GM18520 (cell line): ENCODE data around the gene ADCY3.
"Not testable (repeated sequence)": the region's sequence is repeated elsewhere in the genome, so short reads cannot be mapped to it uniquely, and the experiment has no call there.

ENCODE experiments used
- ATAC-seq: cut with Tn5 transposase; IDR thresholded peaks from one replicate; pipeline ENCODE4 v1.9.1; 2021; ENCODE audit not compliant: unreplicated experiment

Gene ADCY3

DNA sequence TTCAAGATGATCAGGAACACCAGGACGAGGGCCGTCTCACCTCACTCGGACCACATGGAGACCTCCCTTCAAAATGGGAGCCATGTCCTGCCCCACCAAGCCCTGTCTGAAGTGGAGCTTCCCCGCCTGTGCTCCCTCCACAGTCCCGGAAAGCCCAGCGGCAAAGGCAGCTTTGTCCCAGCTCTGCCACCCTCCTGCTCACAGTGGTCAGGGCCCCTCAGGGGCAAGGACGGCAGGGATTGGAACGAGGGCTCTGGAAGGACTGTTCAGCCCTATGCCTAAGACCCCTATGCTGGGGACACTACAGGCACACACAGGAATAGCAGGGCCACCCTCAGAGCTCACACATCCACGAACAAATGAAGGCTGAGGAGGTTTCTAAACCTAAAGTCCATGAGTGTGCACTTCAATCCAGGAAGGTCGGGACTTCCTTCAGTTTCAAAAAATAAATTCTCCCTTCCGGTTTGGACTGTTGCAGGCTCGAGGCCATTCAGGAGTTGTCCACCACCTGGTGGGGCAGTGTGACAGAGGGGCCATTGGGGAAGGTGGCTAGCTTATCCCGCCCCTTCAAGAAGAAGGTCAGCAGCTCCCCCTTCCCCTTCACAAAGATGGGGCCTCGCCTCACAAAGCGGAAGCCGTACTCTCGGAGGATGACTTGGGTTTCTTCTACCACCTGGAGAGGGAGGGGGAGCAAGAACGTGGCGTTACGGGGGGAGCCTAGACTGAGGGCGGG lies 100.4 kb downstream of the ADCY3 start:
- no peak for ATAC-seq

DNA sequence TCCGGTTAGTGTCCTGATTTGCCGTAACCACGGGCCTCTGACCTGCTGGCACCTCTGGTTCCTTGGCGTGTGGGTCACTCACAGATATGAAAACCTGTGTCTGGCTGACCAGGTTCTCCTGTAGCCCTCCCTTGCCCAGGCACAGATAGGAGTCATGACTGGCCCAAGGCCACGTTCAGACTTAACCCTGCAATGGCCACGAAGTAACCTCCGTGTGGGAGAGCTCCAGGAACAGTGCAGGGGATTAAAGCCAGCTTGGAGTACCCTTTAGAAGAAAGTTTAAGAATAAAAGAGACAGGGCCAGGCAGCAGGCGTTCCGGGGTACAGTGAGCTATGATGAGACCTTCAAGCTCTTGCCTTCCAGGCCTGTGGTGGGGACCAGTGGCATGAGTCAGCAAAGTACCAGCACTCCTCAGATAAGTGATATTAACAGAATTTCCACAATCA lies 101.3 kb downstream of the ADCY3 start:
- ATAC-seq = no peak

DNA sequence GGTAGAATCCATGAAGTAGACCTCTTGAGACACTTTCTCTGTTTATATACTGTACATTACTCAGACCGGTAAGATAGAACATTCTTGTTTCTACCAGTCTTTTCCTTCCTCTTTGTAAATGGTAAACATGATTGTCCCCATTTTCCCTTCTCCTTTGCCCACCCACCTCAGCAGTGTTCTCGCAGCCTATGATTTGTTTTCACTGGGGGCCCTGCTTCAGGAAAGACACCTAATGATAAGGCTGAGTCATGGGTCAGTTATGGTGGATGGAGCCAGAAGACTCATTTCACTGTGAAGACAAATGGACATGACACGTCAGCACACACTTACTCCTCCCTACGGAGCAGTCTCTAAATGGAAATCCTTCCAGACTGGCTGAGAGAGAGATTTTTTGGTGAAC lies 103.2 kb downstream of the ADCY3 start:
- no peak for ATAC-seq

DNA sequence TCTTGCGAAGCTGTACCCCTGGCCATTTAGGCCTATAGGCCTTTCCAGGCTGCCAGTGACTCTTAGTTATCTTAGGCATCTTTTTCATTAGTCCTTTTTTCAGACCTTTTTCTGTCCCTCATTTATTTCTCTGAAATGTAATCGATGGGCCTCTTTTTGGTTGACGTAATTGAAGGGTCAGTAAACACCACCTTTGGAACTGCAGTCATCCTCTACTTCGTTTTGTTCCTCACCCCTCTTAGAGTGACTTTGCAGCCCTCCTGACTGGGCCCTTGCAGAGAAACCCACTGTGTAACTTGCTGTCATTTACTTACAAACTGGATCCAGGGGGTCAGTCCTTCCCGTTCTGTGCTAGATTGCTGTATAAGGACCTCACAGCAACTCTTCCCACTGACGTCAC lies 103.6 kb downstream of the ADCY3 start:
- ATAC-seq = no peak

DNA sequence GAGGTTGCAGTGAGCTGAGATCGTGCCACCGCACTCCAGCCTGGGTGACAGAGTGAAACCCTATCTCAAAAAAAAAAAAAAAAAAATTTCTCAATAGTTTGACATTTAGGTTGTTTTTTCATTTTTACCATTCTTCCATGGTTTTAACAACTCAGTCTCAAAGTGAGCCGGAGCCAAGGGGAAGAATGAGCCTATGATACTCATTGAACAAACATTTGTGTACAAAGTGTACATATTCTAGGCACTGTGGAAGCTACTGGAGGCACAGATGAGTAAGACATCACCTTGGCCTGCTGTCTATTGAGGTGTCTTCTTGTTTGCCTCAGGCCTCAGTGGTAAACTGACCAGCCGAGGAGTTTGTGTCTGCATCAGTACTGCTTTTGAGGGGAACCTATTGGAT lies 104.9 kb downstream of the ADCY3 start:
- no peak for ATAC-seq

DNA sequence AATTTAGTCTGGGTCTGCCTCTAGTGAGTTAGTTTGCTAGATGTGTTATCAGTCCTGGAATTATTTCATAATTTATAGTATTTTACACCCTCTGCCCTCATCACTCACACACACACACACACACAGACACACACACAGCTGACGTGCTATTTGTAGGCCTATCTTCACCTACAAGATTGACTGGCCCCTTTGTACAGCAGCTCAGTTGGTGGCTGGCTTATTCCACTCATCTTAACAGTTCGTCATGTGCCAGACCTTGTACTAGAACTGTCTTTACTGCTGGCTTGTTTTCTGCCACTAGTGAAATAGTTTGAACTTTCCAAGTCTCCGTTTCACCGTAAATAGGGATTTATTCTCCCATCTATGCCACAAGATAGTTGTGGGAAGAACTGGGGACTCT lies 105.5 kb downstream of the ADCY3 start:
- ATAC-seq = no peak

DNA sequence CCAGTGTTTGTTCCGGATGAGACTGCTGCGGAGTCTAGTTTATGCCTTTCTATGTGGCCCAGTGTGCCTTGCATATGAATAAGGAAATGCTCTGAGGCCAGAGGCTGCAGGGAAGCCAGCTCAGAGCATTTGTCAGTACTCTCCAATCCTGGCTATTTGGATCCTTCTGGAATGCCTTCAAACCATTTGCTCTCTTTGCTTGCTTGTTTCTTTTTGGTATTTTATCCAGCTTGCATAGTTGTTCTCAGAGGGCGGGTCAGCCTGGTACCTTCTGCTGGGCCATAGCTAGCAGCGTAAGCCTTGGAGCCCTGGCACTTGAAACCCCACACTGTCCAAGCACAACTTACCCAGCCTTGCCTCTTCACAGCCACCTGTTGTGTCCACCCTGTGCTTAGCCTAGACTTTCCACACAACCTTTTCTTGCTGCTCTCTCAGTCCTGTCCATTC lies 106.3 kb downstream of the ADCY3 start:
- no peak for ATAC-seq

DNA sequence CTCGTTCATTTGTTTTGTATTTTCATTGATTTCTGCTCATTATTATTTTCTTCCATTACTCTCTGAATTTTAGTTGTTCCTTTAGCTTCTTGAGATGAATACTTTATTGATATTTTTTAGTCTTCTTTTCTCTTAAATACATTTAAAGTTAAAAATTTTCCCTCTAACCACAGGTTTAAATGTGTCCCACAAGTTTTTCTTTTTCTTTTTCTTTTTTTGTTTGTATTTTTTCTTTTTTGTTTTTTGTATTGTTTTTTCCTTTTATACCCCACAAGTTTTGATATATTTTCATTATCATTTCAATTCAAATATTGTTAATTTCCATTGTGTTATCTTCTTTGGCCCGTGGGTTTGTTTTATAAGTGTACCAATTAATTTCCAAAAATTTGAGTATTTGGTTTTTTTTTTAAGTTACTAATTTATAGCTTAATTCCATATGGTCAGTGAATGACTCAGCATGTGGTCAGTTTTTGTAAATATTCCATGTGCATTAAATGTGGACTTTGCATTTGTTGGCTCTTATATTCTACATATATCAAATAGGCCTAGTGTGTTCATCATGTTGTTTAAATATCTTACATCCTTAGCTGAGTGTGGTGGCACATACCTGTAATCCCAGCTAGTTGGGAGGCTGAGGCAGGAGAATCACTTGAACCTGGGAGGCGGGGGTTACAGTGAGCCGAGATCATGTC lies 110.6 kb downstream of the ADCY3 start:
- ATAC-seq = no peak

DNA sequence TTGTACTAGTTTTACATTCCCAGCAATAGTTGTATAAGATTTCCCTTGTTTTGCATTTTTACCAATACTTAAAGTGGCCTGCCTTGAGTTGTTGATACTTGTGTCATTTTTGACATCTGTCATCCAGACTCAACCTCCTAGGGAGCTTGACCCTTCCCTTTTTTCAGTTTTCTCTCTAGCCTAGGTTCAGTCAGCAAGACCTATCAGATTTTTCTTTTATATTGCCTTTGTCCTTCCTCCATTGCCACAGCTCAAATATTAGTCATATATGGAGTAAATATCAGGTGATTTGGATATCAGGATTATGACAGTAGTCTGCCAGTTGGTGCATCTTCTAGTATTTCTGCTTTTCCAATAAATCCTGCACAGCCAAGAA lies 113.4 kb downstream of the ADCY3 start:
- ATAC-seq = no peak

DNA sequence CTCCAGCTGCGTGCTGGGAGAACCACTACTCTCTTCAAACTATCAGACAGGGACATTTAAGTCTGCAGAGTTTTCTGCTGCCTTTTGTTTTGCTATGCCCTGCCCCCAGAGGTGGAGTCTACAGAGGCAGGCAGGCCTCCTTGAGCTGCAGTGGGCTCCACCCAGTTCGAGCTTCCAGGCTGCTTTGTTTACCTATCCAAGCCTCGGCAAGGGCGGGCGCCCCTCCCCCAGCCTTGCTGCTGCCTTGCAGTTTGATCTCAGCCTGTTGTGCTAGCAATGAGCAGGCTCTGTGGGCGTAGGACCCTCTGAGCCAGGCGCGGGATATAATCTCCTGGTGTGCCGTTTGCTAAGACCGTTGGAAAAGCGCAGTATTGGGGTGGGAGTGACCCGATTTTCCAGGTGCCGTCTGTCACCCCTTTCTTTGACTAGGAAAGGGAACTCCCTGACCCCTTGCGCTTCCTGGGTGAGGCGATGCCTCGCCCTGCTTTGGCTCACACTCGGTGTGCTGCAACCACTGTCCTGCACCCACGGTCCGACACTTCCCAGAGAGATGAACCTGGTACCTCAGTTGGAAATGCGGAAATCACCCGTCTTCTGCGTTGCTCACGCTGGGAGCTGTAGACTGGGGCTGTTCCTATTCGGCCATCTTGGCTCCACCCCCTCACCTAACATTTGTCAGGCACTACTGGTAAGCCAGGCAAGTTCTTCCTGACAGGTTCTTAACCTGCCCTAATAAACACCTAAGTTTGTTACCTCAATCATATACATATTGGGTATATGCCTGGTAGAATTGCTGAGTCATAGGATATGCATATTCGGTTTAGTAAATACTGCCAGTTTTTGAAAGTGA lies 114.0 kb downstream of the ADCY3 start:
- ATAC-seq = not testable (repeated sequence)

DNA sequence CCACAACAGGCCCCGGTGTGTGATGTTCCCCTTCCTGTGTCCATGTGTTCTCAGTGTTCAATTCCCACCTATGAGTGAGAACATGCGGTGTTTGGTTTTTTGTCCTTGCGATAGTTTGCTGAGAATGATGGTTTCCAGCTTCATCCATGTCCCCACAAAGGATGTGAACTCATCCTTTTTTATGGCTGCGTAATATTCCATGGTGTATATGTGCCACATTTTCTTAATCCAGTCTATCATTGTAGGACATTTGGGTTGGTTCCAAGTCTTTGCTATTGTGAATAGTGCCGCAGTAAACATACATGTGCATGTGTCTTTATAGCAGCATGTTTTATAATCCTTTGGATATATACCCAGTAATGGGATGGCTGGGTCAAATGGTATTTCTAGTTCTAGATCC lies 119.5 kb downstream of the ADCY3 start:
- ATAC-seq = not testable (repeated sequence)

DNA sequence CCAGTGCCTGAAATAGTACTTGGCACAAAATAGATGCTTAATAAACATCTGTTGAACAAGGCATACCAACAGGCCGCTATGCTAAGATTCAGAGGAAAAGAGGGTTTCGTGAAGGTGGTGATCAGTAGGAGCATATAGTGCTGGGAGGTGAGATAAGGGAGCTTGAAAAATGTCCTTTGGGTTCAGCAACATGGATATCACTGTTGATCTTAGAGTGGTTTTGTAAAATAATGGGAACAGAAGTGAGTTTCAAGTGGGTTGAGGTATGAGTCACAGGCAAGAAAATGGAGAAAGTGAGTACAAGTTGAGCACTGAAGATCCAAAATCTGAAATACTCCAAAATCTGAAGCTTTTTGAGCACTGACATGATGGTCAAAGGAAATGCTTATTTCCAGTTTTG lies 122.4 kb downstream of the ADCY3 start:
- no peak for ATAC-seq

DNA sequence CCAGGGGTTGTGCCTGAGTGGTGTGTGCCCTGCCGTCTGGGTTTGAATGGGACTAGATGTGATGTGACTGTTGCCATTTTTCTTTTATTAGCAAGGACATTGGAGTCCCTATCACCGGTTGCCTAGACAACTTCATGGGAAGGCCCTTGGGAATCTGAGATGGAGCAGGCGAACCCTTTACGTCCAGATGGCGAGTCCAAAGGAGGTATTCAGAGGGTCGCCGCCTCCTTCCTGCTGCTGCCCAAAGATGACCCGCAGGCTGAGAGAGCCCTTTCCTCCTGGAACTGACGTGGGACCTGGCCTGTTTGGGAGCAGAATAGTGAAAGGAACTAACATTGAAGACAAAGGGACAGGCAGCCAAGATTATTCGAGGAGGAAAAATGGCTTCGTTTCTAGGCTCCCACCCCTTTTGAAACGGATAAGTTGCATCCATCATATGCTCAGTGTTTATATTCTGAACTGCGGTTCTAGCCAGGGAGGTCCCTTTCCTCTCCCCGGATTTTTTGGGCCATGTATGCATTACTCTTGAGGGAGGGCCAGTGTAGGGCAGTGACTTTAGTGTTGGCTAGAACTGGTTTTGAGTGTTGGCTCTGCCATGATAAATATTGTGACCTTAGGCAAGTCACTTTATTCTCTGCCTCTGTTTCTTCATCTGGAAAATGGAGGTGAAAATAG lies 126.1 kb downstream of the ADCY3 start:
- ATAC-seq = no peak

DNA sequence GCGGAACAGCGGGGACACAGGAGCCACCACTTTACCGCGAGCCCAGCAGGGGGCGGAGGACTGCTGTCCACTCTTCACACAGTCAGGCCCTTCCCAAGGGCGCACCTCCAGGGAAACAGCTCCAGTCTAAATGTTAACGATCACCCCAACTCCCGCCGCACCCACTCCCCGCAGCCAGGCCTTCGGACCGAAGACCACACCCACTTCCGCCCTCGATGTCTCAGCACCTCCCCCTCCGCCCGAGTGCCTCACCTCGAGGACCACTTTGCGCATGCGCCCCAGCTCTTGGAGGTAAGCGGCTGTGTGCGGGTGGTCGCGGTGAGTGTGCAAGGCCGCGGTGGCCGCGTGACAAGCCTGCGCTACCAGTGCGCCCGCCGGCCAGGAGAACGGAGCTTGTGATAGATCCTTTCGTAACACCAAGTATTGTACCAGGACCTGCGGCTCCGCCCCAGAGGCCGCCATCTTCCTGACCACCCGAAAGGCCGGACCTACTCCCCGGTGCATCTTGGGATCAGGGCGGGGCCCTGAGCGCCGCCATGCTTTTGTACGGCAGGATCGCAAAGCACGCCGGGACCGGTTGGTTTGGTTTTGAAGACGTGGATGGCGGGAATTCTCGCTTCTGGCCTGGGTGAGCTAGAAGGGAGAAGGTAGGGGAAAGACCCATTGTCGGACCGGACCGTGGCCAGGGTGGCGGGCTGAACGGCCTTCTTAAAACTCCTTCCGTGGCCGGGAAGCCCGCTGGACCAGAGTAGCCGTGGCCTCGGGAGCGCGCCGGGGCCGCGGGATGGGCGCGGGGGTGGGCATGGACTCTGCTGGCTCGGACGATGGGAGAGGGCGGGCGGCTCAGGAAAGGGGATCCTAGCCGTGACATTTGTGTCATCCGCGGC lies 126.9 kb downstream of the ADCY3 start, which contains the start of the genes CENPO and PTRHD1:
Gene CENPO (plus strand): TSS at position 552 of the 887 bp plus-strand sequence. CDS start 495 bp downstream, outside the sequence.
Gene PTRHD1 (minus strand): TSS at position 518 of the 887 bp plus-strand sequence. CDS start 14 bp downstream, at position 504.
- peak; percentile 90 for ATAC-seq

DNA sequence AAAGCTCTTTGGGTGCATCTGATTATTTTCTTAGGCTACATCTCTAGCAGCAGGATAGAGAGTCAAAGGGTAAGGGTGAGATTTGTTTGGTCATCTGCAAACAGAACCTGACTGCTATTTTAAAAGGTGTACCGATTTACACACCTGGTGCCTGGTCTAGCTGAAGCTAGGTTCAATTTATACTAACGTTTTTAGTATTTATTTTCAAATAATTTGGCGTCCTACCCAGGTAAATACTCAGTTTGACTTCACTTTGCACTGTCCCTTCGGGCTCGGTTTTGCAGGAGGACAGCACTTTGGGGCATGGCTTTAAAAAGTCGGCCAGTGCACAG lies 127.5 kb downstream of the ADCY3 start:
- no peak for ATAC-seq

DNA sequence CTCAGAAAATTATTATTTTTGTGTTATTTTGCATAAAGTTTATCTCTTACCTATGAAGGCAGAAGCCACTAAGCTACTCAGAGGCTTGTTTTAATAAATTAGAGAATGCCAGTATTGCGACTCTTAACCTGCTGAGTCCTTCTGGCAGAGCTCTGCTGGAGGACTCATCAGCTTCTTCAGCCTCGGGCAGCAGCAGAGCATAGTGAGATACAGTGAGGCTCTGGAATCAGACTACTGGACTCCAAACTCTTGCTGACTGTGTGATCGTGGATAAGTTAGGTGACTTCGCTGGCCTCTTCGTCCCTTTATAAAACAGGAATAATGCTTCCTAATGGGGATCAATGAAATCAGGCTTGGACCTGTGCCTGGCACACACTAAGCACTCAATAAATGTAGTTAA lies 128.6 kb downstream of the ADCY3 start:
- no peak for ATAC-seq

DNA sequence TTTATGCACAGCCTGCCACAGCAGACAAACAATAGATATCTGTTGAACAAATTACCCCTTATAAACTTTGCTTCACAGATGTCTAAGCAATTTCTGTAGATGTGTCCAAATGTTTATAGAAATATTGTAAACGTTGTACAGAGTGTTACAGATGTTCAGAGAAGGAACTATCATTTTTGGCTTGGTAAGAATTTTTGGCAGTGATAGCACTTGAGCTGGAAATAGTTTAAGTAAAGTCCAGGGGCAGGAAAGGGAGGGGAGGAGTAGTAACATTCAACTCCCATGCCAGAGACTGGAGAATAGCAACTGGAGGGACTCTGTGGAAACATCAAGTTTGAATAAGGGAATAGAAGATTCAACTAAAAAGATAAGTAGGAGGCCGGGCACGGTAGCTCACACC lies 131.2 kb downstream of the ADCY3 start:
- ATAC-seq = no peak

DNA sequence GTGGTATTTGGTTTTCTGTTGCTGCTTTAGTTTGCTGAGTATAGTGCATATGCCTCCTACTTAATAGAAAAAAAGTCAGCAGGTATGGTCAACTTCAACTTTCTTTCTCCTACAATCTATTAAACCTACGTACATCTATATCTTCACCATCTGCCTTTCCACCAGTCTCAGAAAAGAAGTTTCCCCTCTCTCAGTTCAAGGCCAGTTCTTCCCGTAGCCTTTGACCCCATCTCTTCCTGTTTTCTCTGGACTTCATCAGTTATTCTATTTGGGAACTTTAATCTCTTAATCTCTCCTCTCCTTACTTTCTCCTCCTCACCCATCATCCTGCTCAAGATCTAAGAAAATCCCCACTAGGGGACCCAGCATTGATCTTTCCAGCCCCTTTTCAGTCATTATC lies 132.5 kb downstream of the ADCY3 start:
- ATAC-seq = no peak

DNA sequence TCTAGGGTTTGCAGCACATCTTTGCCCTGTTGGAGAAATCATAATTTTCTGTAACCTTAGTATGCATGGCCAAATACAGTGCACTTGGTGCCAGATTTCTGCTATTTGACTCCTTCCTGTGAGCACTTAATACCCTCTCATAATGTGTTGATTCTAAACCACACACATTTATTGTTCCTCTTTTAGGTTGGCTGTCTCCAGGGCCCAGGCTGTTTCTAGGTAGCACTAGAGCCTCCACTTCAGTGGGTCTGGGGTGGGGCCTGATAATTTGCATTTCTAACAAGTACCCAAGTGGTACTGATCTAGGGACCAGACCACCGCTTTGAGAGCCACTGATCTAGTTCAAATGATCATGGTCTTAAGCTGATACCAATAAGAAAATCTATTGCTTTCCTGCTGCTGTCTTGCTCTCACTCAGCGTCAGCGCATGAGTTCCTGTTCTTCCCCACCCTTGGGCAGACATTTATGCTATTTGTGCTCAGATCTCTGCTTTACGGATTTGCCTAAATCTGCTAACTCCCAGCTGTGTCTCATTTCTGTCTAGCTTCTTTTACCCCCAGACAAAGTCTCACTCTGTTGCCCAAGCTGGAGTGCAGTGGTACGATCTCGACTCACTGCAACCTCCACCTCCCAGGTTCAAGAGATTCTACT lies 134.2 kb downstream of the ADCY3 start:
- peak; percentile 46 for ATAC-seq

DNA sequence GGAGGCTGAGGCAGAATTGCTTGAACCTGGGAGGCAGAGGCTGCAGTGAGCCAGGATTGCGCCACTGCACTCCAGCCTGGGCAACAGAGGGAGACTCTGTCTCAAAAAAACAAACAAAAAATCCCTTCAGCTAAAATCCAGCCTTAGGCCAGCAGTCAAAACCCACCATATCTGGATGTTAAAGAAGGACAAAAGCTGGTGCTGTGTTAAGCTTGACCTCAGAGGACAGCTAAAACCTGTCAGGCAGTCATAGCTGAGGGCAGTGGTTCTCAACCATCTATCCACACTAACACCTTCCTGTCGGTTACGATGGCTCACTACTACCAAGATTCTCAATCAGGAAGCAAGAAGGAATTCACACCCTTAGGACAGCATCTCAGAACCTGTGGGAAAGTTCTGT lies 136.4 kb downstream of the ADCY3 start:
- ATAC-seq = no peak
